Panc1 (cell line): ENCODE measurements around the gene ADAM10.

Source experiments
- CTCF ChIP-seq: fragments of 450-650 bp; IDR thresholded peaks from 2 replicates; pipeline ENCODE4 v1.5.1; 2017; ENCODE audit warnings: mild to moderate bottlenecking
- POLR2AphosphoS5 ChIP-seq: IDR thresholded peaks from 2 replicates; pipeline ENCODE4 v1.6.1; 2012; ENCODE audit warnings: mild to moderate bottlenecking, low read depth, low read length, moderate library complexity
- REST ChIP-seq, 2 experiments: IDR thresholded peaks; 2 replicates each; pipeline ENCODE4 v1.6.1; 2011 to 2012; ENCODE audit warnings: low read depth in 2 of 2, control low read depth in 1 of 2, low read length in 1 of 2, mild to moderate bottlenecking in 1 of 2, moderate library complexity in 1 of 2; ENCODE audit not compliant: insufficient read depth in 1 of 2
- SIN3A ChIP-seq: IDR thresholded peaks from 2 replicates; pipeline ENCODE4 v1.6.1; 2012; ENCODE audit warnings: low read depth, mild to moderate bottlenecking, low read length, moderate library complexity, borderline replicate concordance; ENCODE audit not compliant: insufficient read depth

- TF ChIP-seq POLR2AphosphoS5, result no peak
- TF ChIP-seq CTCF, result no peak
- TF ChIP-seq REST (IDR thresholded peaks at IDR 0.05; ENCODE audit: insufficient read depth in 1 of 2, low read depth in 2 of 2, low read length in 1 of 2), result no peak
- no peak for TF ChIP-seq SIN3A
Measured at GRCh38 chr15:58669108-58669507, 80.4 kb downstream of the ADAM10 start.
